ENCODE results near the gene ELOVL3.

The ELOVL3 gene

GRCh38 chr10:102235598-102235920 lies 9.5 kb downstream of the ELOVL3 start:
- no peaks in the 10 kb centered on the region for H3K79me2 ChIP-seq (ENCODE audit: low read length)
- peaks cover 19% of the 10 kb centered on the region for H3K27me3 ChIP-seq (replicated peaks; ENCODE audit: insufficient read depth, low read length)
- DNase-seq = no peak
- no peaks in the 10 kb centered on the region for H3K9me3 ChIP-seq (replicated peaks; ENCODE audit: insufficient read depth, low read length)
- no peak overlapping the region for H3K9ac ChIP-seq (ENCODE audit: low read length)
- H3K27ac ChIP-seq (ENCODE audit: low read length) = no peak overlapping the region
- H4K20me1 ChIP-seq (ENCODE audit: insufficient read depth, low read length) = no peaks in the 10 kb centered on the region
- H3K36me3 ChIP-seq (replicated peaks; ENCODE audit: insufficient read depth, low read length) = no peaks in the 10 kb centered on the region
- H3K4me2 ChIP-seq (ENCODE audit: low read depth, low read length) = no peak overlapping the region
- no peak overlapping the region for H2AFZ ChIP-seq (ENCODE audit: low read length)
- H3K4me1 ChIP-seq (ENCODE audit: low read length) = no peaks in the 10 kb centered on the region
- TF ChIP-seq EZH2phosphoT487 (IDR thresholded peaks at IDR 0.05; ENCODE audit: low read length) (no peak), EZH2 (optimal IDR thresholded peaks at IDR 0.05; ENCODE audit: low read depth, low read length) (no peak)
- TF ChIP-seq, protein P1, sequence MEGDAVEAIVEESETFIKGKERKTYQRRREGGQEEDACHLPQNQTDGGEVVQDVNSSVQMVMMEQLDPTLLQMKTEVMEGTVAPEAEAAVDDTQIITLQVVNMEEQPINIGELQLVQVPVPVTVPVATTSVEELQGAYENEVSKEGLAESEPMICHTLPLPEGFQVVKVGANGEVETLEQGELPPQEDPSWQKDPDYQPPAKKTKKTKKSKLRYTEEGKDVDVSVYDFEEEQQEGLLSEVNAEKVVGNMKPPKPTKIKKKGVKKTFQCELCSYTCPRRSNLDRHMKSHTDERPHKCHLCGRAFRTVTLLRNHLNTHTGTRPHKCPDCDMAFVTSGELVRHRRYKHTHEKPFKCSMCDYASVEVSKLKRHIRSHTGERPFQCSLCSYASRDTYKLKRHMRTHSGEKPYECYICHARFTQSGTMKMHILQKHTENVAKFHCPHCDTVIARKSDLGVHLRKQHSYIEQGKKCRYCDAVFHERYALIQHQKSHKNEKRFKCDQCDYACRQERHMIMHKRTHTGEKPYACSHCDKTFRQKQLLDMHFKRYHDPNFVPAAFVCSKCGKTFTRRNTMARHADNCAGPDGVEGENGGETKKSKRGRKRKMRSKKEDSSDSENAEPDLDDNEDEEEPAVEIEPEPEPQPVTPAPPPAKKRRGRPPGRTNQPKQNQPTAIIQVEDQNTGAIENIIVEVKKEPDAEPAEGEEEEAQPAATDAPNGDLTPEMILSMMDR (IDR thresholded peaks at IDR 0.05; ENCODE audit: low read length) = no peak
- no peak overlapping the region for H3K4me3 ChIP-seq (ENCODE audit: low read length)
- no peaks in the 10 kb centered on the region for H3F3A ChIP-seq (ENCODE audit: insufficient read depth, low read length)
- no peaks in the 10 kb centered on the region for H3K9me2 ChIP-seq (replicated peaks; ENCODE audit: insufficient read depth, low read length)

- Histone ChIP-seq H3K4me2 (ENCODE audit: low read depth, low read length) (no peak overlapping the region), H3K27me3 (replicated peaks; ENCODE audit: insufficient read depth, low read length) (peaks cover 21% of the 10 kb centered on the region), H3K27ac (ENCODE audit: low read length) (no peak overlapping the region), H3K9me2 (replicated peaks; ENCODE audit: insufficient read depth, low read length) (no peaks in the 10 kb centered on the region), H3F3A (ENCODE audit: insufficient read depth, low read length) (no peaks in the 10 kb centered on the region), H2AFZ (ENCODE audit: low read length) (no peak overlapping the region), H3K4me3 (ENCODE audit: low read length) (no peak overlapping the region), H3K36me3 (replicated peaks; ENCODE audit: insufficient read depth, low read length) (no peaks in the 10 kb centered on the region), H3K9me3 (replicated peaks; ENCODE audit: insufficient read depth, low read length) (no peaks in the 10 kb centered on the region), H3K4me1 (ENCODE audit: low read length) (no peaks in the 10 kb centered on the region), H3K79me2 (ENCODE audit: low read length) (no peaks in the 10 kb centered on the region), H4K20me1 (ENCODE audit: insufficient read depth, low read length) (no peaks in the 10 kb centered on the region), H3K9ac (ENCODE audit: low read length) (no peak overlapping the region)
- TF ChIP-seq, protein P1 (IDR thresholded peaks at IDR 0.05; ENCODE audit: low read length) = no peak
- TF ChIP-seq EZH2 (optimal IDR thresholded peaks at IDR 0.05; ENCODE audit: low read depth, low read length) = no peak
- no peak for DNase-seq
Measured at GRCh38 chr10:102236006-102236405, 9.9 kb downstream of the ELOVL3 start.

- H3K4me3 ChIP-seq (ENCODE audit: low read length) = no peak overlapping the region
- no peak overlapping the region for H3K4me2 ChIP-seq (ENCODE audit: low read depth, low read length)
- no peaks in the 10 kb centered on the region for H3K9me3 ChIP-seq (replicated peaks; ENCODE audit: insufficient read depth, low read length)
- H2AFZ ChIP-seq (ENCODE audit: low read length) = no peak overlapping the region
- H3K9ac ChIP-seq (ENCODE audit: low read length) = no peak overlapping the region
- no peaks in the 10 kb centered on the region for H3K79me2 ChIP-seq (ENCODE audit: low read length)
- H3F3A ChIP-seq (ENCODE audit: insufficient read depth, low read length) = no peaks in the 10 kb centered on the region
- peaks cover 2% of the 10 kb centered on the region; the same call in 1 of the 2 replicates for H3K4me1 ChIP-seq (ENCODE audit: low read length)
- H3K27me3 ChIP-seq (replicated peaks; ENCODE audit: insufficient read depth, low read length) = peaks cover 15% of the 10 kb centered on the region
- no peaks in the 10 kb centered on the region for H4K20me1 ChIP-seq (ENCODE audit: insufficient read depth, low read length)
- DNase-seq = no peak
- H3K27ac ChIP-seq (ENCODE audit: low read length) = no peak overlapping the region
- TF ChIP-seq EZH2phosphoT487 (IDR thresholded peaks at IDR 0.05; ENCODE audit: low read length) = no peak
- TF ChIP-seq EZH2 (optimal IDR thresholded peaks at IDR 0.05; ENCODE audit: low read depth, low read length) = no peak
- TF ChIP-seq, protein P1 (IDR thresholded peaks at IDR 0.05; ENCODE audit: low read length) = no peak
- H3K9me2 ChIP-seq (replicated peaks; ENCODE audit: insufficient read depth, low read length) = no peaks in the 10 kb centered on the region
- H3K36me3 ChIP-seq (replicated peaks; ENCODE audit: insufficient read depth, low read length) = no peaks in the 10 kb centered on the region
Measured at GRCh38 chr10:102237711-102238252, 11.7 kb downstream of the ELOVL3 start.

Data from MM.1S (cell line).